DND-41 (cell line): Measurements from ENCODE around the gene SOCS7.

Source experiments
- ATAC-seq: fragments of 200-7000 bp; cut with Tn5 transposase; 3 replicates; pipeline ENCODE4 v1.9.1; 2021; ENCODE audit warnings: low read depth; ENCODE audit not compliant: insufficient read depth
- DNase-seq: peaks from one replicate; pipeline ENCODE4 v3.0.0-alpha.2; 2020
- H2AFZ ChIP-seq: 2 replicates; pipeline ENCODE4 v1.6.0; 2012; ENCODE audit warnings: low read depth, low read length
- H3K27ac ChIP-seq: 2 replicates; pipeline ENCODE4 v1.5.1; 2012; ENCODE audit warnings: low read length, inconsistent platforms
- H3K27me3 ChIP-seq: fragments of 200-600 bp; sonication (generic); 2 replicates; pipeline ENCODE4 v1.6.0; 2012; ENCODE audit warnings: low read length, mild to moderate bottlenecking, inconsistent platforms; ENCODE audit not compliant: insufficient read depth, poor library complexity
- H3K36me3 ChIP-seq: 2 replicates; pipeline ENCODE4 v1.5.1; 2012; ENCODE audit warnings: low read length, inconsistent platforms; ENCODE audit not compliant: insufficient read depth
- H3K4me1 ChIP-seq: 2 replicates; pipeline ENCODE4 v1.5.1; 2012; ENCODE audit warnings: mild to moderate bottlenecking, low read length; ENCODE audit not compliant: insufficient read depth
- H3K4me2 ChIP-seq: 2 replicates; pipeline ENCODE4 v1.6.0; 2012; ENCODE audit warnings: mild to moderate bottlenecking, moderate library complexity, low read length, inconsistent platforms; ENCODE audit not compliant: insufficient read depth
- H3K4me3 ChIP-seq, 2 experiments: fragments of 200-600 bp in 1 of 2; shearing (Covaris generic) in 1 of 2; 2 replicates each; pipeline ENCODE4 v1.5.1; 2012 to 2016; ENCODE audit warnings: inconsistent platforms in 2 of 2, low read length in 2 of 2, mild to moderate bottlenecking in 2 of 2, low read depth in 1 of 2, moderate library complexity in 1 of 2
- H3K79me2 ChIP-seq: 2 replicates; pipeline ENCODE4 v1.6.0; 2012; ENCODE audit warnings: low read length, inconsistent platforms; ENCODE audit not compliant: insufficient read depth
- H3K9ac ChIP-seq: 2 replicates; pipeline ENCODE4 v1.6.0; 2012; ENCODE audit warnings: low read depth, mild to moderate bottlenecking, inconsistent platforms, low read length, moderate library complexity
- H3K9me3 ChIP-seq: 2 replicates; pipeline ENCODE4 v1.5.1; 2012; ENCODE audit warnings: low read length, moderate library complexity, mild to moderate bottlenecking, inconsistent platforms; ENCODE audit not compliant: insufficient read depth, severe bottlenecking
- H4K20me1 ChIP-seq: 2 replicates; pipeline ENCODE4 v1.6.0; 2012; ENCODE audit warnings: low read length; ENCODE audit not compliant: insufficient read depth
- CTCF ChIP-seq: IDR thresholded peaks from 2 replicates; pipeline ENCODE4 v1.5.1; 2012; ENCODE audit warnings: borderline replicate concordance, low read length, moderate library complexity, mild to moderate bottlenecking; ENCODE audit not compliant: poor library complexity, severe bottlenecking; ENCODE audit errors: extremely low read depth
- EZH2 ChIP-seq: IDR thresholded peaks from 3 replicates; pipeline ENCODE4 v1.6.1; 2012; ENCODE audit warnings: borderline replicate concordance, low read depth, mild to moderate bottlenecking, moderate library complexity, low read length, inconsistent platforms; ENCODE audit not compliant: severe bottlenecking

Gene SOCS7

GRCh38 chr17:38421171-38421841 lies 69.7 kb downstream of the SOCS7 start:
- DNase-seq, result peak; percentile 51
- Histone ChIP-seq H3K4me1 (peaks cover 51% of the 10 kb centered on the region), H3K4me3 (peak overlapping the region in 1 of 2 experiments; percentile 37; a peak in 1 of 4 replicates), H3K79me2 (no peaks in the 10 kb centered on the region), H3K27me3 (peaks cover 3% of the 10 kb centered on the region), H3K9me3 (no peaks in the 10 kb centered on the region), H2AFZ (no peak overlapping the region), H3K36me3 (no peaks in the 10 kb centered on the region), H3K4me2 (peak overlapping the region; percentile 55), H4K20me1 (no peaks in the 10 kb centered on the region), H3K9ac (peak overlapping the region; percentile 17; the same call in 1 of the 2 replicates), H3K27ac (no peak overlapping the region; the same call in 1 of the 2 replicates)
- TF ChIP-seq CTCF, result no peak
- ATAC-seq, result peak; percentile 55; the same call in 2 of the 3 replicates

GRCh38 chr17:38421871-38422827 lies 70.5 kb downstream of the SOCS7 start:
- no peaks in the 10 kb centered on the region for H4K20me1 ChIP-seq
- ATAC-seq (no peak), DNase-seq (no peak)
- H3K27me3 ChIP-seq, result peaks cover 3% of the 10 kb centered on the region
- peak overlapping the region; percentile 17; the same call in 1 of the 2 replicates for H3K9ac ChIP-seq
- peaks cover 51% of the 10 kb centered on the region for H3K4me1 ChIP-seq
- no peaks in the 10 kb centered on the region for H3K36me3 ChIP-seq
- TF ChIP-seq EZH2, result no peak
- no peak for TF ChIP-seq CTCF
- no peak overlapping the region for H2AFZ ChIP-seq
- H3K27ac ChIP-seq, result no peak overlapping the region; the same call in 1 of the 2 replicates
- no peak overlapping the region for H3K4me3 ChIP-seq
- H3K79me2 ChIP-seq, result peaks cover 6% of the 10 kb centered on the region
- no peaks in the 10 kb centered on the region for H3K9me3 ChIP-seq
- H3K4me2 ChIP-seq, result peak overlapping the region; percentile 55; the same call in 1 of the 2 replicates

GRCh38 chr17:38424297-38424972 lies 72.8 kb downstream of the SOCS7 start:
- Histone ChIP-seq H3K79me2 (peaks cover 27% of the 10 kb centered on the region), H3K4me2 (no peak overlapping the region), H3K4me3 (no peak overlapping the region), H3K27ac (no peak overlapping the region), H3K4me1 (peaks cover 59% of the 10 kb centered on the region), H4K20me1 (no peaks in the 10 kb centered on the region), H3K27me3 (peaks cover 3% of the 10 kb centered on the region), H2AFZ (no peak overlapping the region), H3K9me3 (no peaks in the 10 kb centered on the region), H3K9ac (no peak overlapping the region), H3K36me3 (no peaks in the 10 kb centered on the region; the same call in 1 of the 2 replicates)
- TF ChIP-seq CTCF, result no peak
- ATAC-seq (no peak), DNase-seq (no peak)
